Inflammatory macrophage treated with lipopolysaccharide for 1 hour (primary cell): ENCODE results near the gene CDO1.

Experiments
- DNase-seq, 2 donors: peaks; one replicate each; pipeline ENCODE4 v3.0.0-alpha.2; 2020 to 2022

The CDO1 gene

GRCh38 chr5:115778417-115778816 is 38.0 kb downstream of the CDO1 start:
- DNase-seq, result no peak

GRCh38 chr5:115776989-115777388 is 39.5 kb downstream of the CDO1 start:
- DNase-seq, result no peak

- DNase-seq, result no peak
These were observed 40.5 kb downstream of the CDO1 start for GRCh38 chr5:115775999-115776398.

GRCh38 chr5:115774684-115775083 is 41.8 kb downstream of the CDO1 start:
- no peak for DNase-seq

GRCh38 chr5:115772731-115773475 is 43.6 kb downstream of the CDO1 start:
- no peak for DNase-seq

GRCh38 chr5:115770466-115770865 is 46.0 kb downstream of the CDO1 start:
- DNase-seq, result peak in 1 of 2 donors; percentile 3

- no peak for DNase-seq
These were observed 49.0 kb downstream of the CDO1 start for GRCh38 chr5:115767424-115767823.

- DNase-seq, result no peak
These were observed 49.9 kb downstream of the CDO1 start for GRCh38 chr5:115766608-115767007.

- no peak for DNase-seq
These were observed 58.1 kb downstream of the CDO1 start for GRCh38 chr5:115758356-115758755.

- DNase-seq, result no peak
These were observed 60.8 kb downstream of the CDO1 start for GRCh38 chr5:115755675-115756074.
